Measurements from ENCODE around the gene PINK1. TPM values are rescaled to one million over a fixed set of nuclear protein-coding genes. Genes with fewer than 3 reads are reported as not detected.

PINK1 gene
- 71.9 TPM for total RNA-seq

DNA sequence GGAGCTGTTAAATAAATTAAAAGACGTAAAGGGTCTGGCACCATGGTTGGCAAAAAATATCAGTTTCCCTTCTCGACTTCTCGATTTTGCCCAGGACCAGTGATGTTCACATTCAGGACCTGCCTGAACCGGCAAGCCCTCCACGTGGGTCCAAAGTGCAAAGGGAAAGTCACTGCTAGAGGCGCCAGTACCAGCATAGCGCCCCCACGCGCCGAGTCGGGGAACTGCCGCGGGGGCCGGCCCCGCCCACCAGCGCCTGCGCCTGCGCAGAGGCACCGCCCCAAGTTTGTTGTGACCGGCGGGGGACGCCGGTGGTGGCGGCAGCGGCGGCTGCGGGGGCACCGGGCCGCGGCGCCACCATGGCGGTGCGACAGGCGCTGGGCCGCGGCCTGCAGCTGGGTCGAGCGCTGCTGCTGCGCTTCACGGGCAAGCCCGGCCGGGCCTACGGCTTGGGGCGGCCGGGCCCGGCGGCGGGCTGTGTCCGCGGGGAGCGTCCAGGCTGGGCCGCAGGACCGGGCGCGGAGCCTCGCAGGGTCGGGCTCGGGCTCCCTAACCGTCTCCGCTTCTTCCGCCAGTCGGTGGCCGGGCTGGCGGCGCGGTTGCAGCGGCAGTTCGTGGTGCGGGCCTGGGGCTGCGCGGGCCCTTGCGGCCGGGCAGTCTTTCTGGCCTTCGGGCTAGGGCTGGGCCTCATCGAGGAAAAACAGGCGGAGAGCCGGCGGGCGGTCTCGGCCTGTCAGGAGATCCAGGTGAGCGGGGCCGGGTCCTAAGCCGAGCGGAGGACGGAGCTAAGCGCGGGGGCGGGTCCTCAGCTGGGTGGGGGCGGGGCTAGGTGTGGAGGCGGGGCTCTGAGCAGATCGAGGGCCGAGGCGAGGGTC, at the start of gene PINK1:
PINK1 (plus strand) TSS at position 269 of the 875 bp plus-strand sequence; CDS start at position 360, 91 bp downstream.

DNA sequence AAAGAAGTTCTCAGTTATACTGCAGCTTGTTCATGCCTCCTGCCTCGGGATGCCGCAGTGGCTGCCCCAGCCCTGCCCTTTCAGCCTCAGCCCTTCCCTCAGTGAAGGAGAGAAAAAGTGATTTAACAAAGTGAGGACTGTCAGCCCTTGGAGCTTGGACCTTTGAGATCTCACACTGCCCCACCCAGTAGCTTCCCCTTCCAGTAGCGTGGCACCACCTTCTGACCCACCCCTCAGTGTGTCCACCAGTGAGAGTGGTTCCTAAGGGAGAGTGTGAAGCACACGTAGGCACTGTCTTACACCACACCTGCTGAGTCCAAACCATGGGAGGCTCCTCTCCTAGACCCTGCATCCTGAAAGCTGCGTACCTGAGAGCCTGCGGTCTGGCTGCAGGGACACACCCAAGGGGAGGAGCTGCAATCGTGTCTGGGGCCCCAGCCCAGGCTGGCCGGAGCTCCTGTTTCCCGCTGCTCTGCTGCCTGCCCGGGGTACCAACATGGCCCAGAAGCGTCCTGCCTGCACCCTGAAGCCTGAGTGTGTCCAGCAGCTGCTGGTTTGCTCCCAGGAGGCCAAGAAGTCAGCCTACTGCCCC, 44.5 kb upstream of the PINK1 start, which contains the start of gene CDA:
CDA (plus strand) TSS at position 464 of the 592 bp plus-strand sequence; CDS start at position 497, 33 bp downstream.

DNA sequence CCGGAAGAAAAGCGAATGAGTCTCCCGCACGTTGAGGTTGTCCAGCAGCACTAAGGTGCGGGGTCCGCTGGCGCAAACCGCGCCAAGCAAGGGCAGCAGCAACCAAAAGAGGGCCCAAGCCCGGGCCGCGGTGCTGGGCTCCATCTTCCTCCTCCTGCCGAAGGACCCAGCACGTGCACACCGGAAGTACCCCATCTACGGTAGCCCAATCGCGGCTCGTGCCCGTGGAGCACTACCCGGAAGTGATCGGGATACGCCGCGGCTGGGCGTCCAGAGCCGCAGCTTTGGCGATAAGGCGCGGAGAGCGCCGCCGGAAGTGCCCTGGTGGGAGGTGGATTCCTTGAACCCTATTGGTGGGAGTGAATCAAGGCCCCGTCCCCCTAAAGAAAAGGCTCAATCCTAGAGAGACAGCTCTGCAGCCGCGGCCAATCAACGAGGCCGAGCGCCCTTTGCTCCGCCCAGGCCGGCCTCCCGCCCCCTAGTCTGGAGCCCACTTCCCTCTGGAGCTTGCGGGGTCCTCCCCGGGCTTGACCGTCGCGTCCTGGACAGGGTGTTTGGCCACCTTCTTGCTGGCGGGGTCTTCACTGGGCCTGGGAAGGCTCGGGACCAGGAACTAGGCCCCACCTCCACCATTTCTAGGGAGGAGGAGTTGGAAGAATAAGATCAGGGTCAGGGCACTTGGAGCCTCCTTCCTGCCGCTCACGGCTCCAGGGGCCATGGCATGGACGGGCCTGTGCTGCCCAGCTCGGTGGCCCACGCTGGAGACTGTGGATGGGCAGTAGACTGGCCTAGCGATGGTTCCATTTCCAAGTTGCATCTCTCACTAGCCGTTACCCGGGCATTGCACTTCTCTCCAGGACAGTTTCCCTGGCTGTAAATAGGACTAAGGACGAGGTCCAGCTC, 28.2 kb downstream of the PINK1 start, which contains the start of gene DDOST:
DDOST (minus strand) TSS at position 163 of the 903 bp plus-strand sequence; CDS start at position 144, 19 bp downstream.

Other genes with a start within 250 kb of the PINK1 start
- 24.1 TPM for gene CAMK2N1, start 147.2 kb upstream of the PINK1 start, total RNA-seq
- 29.3 TPM for gene MUL1, start 125.3 kb upstream of the PINK1 start, total RNA-seq
- gene FAM43B, start 80.9 kb upstream of the PINK1 start, total RNA-seq, result 1.2 TPM
- gene CDA, start 44.4 kb upstream of the PINK1 start, total RNA-seq, result 4.3 TPM
- gene DDOST, start 27.9 kb downstream of the PINK1 start, total RNA-seq, result 182 TPM
- gene KIF17, start 84.5 kb downstream of the PINK1 start, total RNA-seq, result 5.2 TPM
- 0.18 TPM for gene SH2D5, start 99.2 kb downstream of the PINK1 start, total RNA-seq
- 248 TPM for gene HP1BP3, start 153.8 kb downstream of the PINK1 start, total RNA-seq